Activated CD8-positive, alpha-beta memory T cell treated with anti-CD3 and anti-CD28 coated beads, Interleukin-2, amount 10 ng/mL, durations not matched to agents 7 days and 5 days (primary cell): ENCODE measurements around the gene KIN. TPM values are rescaled to one million over a fixed set of nuclear protein-coding genes. Genes with fewer than 3 reads are reported as not detected.

Experiments used
- ATAC-seq: fragments of 150-1000 bp; cut with Tn5 transposase; one replicate; pipeline ENCODE4 v1.10.0; 2021; ENCODE audit warnings: moderate library complexity
- CTCF ChIA-PET: fragments of 350-600 bp; sonication (Branson Sonifier 250); formaldehyde crosslinking; loops from one replicate; lab custom pipeline; 2021; ENCODE audit warnings: antibody characterized with exemption; lab: Charles Lee
- DNase-seq: peaks from one replicate; pipeline ENCODE4 v3.0.0-alpha.2; 2020
- H3K27ac Mint-ChIP-seq: one replicate; pipeline ENCODE4 v1.8.0; 2021; ENCODE audit warnings: mild to moderate bottlenecking, mixed read lengths
- H3K27me3 Mint-ChIP-seq: one replicate; pipeline ENCODE4 v1.8.0; 2021; ENCODE audit warnings: mixed read lengths
- H3K36me3 Mint-ChIP-seq: one replicate; pipeline ENCODE4 v1.8.0; 2021; ENCODE audit warnings: mild to moderate bottlenecking, mixed read lengths
- H3K4me1 Mint-ChIP-seq: one replicate; pipeline ENCODE4 v1.8.0; 2021; ENCODE audit warnings: mixed read lengths
- H3K4me3 Mint-ChIP-seq: one replicate; pipeline ENCODE4 v1.8.0; 2021; ENCODE audit warnings: mild to moderate bottlenecking, moderate library complexity, mixed read lengths
- H3K9me3 Mint-ChIP-seq: one replicate; pipeline ENCODE4 v1.8.0; 2022; ENCODE audit warnings: low read depth, mixed read lengths
- total RNA-seq, 2 experiments: library from RNA; stranded (reverse); gene quantifications; one replicate each; pipeline ENCODE4 v1.2.3, GENCODE V29; 2021

The KIN gene
- total RNA-seq, result 10 to 100 TPM; 12.9 to 15.0 TPM

DNA sequence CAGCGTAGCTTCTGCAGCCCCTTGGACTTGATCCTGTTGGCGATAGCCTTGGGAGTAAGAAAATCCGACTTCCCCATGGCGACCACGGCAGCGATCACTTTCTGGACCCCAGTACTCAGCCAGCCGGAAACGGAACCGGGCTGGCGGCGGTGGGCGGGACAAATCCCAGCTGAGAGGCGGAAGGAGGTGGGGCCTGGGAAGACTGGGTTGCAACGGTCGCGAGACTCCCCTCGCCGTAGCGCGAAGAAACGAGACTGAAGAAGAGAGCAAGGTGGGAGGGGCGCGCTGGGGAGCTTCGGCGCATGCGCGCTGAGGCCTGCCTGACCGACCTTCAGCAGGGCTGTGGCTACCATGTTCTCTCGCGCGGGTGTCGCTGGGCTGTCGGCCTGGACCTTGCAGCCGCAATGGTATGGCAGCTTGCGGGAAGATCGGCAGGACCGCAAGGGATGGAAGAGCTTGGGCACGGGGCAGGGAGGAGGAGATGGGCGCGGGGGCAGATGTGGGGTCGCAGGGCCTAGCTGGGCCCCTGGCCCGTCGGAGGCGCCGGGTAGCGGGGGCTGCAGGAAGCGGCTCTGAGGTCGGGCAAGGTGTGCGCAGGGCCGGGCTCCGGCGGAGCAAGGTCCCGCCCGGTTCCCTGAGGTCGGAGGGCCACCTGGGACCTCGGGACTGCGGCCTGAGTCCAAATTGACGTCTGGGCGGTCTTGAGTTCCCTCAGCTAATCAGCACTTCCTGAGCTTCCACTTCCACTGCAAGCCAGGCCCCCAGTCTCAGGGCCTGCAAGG lies at the start of gene KIN, which contains the start of gene ATP5F1C:
TSS of gene KIN (minus strand) at position 137 of the 782 bp plus-strand sequence. CDS start at position 77, 60 bp downstream.
TSS of gene ATP5F1C (plus strand) at position 321 of the 782 bp plus-strand sequence. CDS start at position 352, 31 bp downstream.
- no peak within 1 kb of the TSS for H3K4me3 Mint-ChIP-seq
- peak; percentile 94 for ATAC-seq

GRCh38 chr10:7836571-7836970 lies 48.8 kb upstream of the KIN start:
- Mint-ChIP-seq H3K4me3 (no peak overlapping the region), H3K9me3 (no peaks in the 10 kb centered on the region), H3K27ac (no peak overlapping the region), H3K27me3 (no peaks in the 10 kb centered on the region), H3K36me3 (peaks cover 32% of the 10 kb centered on the region), H3K4me1 (peaks cover 7% of the 10 kb centered on the region)
- CTCF ChIA-PET, result no interaction called here
- DNase-seq (no peak), ATAC-seq (no peak)

More for the DNA sequence above, at the start of gene KIN, which contains the start of gene ATP5F1C:
- no peaks in the 10 kb centered on the region for H3K27me3 Mint-ChIP-seq
- CTCF ChIA-PET, result interaction anchor here (1.0 to 1.9 kb wide), 5 partner anchors 10 to 263 kb away, joined by 3 to 26 read pairs (median 6); partner anchors contain the start of gene TAF3
- H3K4me1 Mint-ChIP-seq, result peaks cover 57% of the 10 kb centered on the region
- no peak within 1 kb of the TSS for H3K27ac Mint-ChIP-seq
- DNase-seq, result peak; percentile 99
- no peaks in the 10 kb centered on the region for H3K9me3 Mint-ChIP-seq
- peaks cover 28% of the 10 kb centered on the region for H3K36me3 Mint-ChIP-seq

- peaks cover 7% of the 10 kb centered on the region for H3K4me1 Mint-ChIP-seq
- CTCF ChIA-PET, result no interaction called here
- no peak overlapping the region for H3K4me3 Mint-ChIP-seq
- no peak for DNase-seq
- no peaks in the 10 kb centered on the region for H3K9me3 Mint-ChIP-seq
- H3K27ac Mint-ChIP-seq, result no peak overlapping the region
- H3K36me3 Mint-ChIP-seq, result peaks cover 29% of the 10 kb centered on the region
- no peak for ATAC-seq
- no peaks in the 10 kb centered on the region for H3K27me3 Mint-ChIP-seq
These were observed 46.5 kb upstream of the KIN start for GRCh38 chr10:7834262-7834661.

DNA sequence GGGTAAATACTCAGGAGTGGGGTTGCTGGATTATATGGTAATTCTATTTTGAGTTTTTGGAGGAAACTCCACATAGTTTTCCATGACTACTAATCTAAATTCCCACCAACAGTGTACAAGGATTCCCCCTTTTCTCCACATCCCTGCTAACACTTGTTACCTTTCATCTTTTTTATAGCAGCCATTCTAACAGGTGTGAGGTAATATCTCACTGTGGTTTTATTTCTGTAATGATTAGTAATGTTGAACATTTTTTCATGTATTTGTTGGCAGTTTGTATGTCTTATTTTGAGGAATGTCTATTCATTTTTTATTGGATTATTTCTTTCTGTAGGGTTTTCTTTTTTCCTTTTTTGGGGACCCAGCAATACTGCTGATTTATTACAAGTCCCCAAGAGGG lies 45.4 kb upstream of the KIN start:
- CTCF ChIA-PET, result interaction anchor here (1.0 kb wide), 1 partner anchor 8 kb away, joined by 3 read pairs; no protein-coding TSS in a partner anchor
- ATAC-seq, result no peak
- H3K36me3 Mint-ChIP-seq, result peaks cover 27% of the 10 kb centered on the region
- H3K4me1 Mint-ChIP-seq, result peaks cover 7% of the 10 kb centered on the region
- no peak for DNase-seq
- H3K9me3 Mint-ChIP-seq, result no peaks in the 10 kb centered on the region
- no peaks in the 10 kb centered on the region for H3K27me3 Mint-ChIP-seq
- H3K27ac Mint-ChIP-seq, result no peak overlapping the region
- no peak overlapping the region for H3K4me3 Mint-ChIP-seq

- no peak for ATAC-seq
- CTCF ChIA-PET, result interaction anchor here (1.0 kb wide), 1 partner anchor 9 kb away, joined by 3 read pairs; no protein-coding TSS in a partner anchor
- Mint-ChIP-seq H3K27ac (no peak overlapping the region), H3K27me3 (no peaks in the 10 kb centered on the region), H3K4me1 (peaks cover 7% of the 10 kb centered on the region), H3K4me3 (no peak overlapping the region), H3K9me3 (no peaks in the 10 kb centered on the region), H3K36me3 (peaks cover 27% of the 10 kb centered on the region)
- DNase-seq, result no peak
These were observed 44.3 kb upstream of the KIN start for GRCh38 chr10:7832060-7832459.

DNA sequence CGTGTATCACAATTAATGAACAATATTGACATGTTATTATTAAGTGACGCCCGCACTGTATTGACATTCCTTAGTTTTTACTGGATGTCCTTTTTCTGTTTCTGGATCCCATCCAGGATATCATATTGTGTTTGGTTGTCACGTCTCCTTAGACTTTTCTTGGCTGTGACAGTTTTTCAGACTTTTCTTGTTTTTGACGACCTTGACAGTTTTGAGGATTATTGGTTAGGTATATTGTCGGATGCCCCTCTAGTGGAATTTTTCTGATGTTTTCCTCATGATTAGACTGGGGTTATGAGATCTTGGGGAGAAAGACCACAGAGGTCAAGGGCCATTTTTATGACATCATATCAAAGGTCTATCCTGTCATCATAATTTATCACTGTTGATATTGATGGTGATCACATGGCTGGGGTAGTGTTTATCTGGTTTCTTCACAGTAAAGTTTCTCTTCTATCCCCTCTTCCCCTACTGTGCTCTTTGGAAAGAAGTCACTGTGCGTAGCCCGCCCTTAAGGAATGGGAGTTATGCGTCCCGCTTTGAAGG lies 41.6 kb upstream of the KIN start:
- Mint-ChIP-seq H3K9me3 (no peaks in the 10 kb centered on the region), H3K4me3 (no peak overlapping the region), H3K27ac (no peak overlapping the region), H3K36me3 (peaks cover 24% of the 10 kb centered on the region), H3K4me1 (peaks cover 7% of the 10 kb centered on the region), H3K27me3 (no peaks in the 10 kb centered on the region)
- ATAC-seq (no peak), DNase-seq (no peak)
- CTCF ChIA-PET, result no interaction called here

DNA sequence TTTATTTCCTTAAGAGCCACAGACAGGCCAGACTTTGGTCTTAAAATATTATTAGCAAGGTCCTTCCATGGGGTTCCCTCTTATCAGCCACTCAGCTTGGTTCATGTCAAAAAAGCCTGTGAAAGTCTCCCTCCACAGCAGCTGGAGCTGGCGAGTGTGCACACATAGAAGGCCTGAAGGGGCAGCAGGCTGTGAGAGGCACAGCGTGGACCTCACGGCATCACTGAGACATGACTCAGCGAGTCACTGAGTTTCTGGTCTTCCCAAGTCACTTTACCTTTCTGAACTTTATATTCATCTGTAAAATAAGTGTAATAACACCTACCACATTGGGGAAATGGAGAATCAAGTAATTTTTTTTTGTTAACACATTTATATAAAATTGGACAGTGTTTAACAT lies 39.2 kb upstream of the KIN start:
- DNase-seq, result no peak
- Mint-ChIP-seq H3K27ac (no peak overlapping the region), H3K9me3 (no peaks in the 10 kb centered on the region), H3K27me3 (no peaks in the 10 kb centered on the region), H3K36me3 (peaks cover 25% of the 10 kb centered on the region), H3K4me1 (peaks cover 1% of the 10 kb centered on the region), H3K4me3 (no peak overlapping the region)
- CTCF ChIA-PET, result no interaction called here
- ATAC-seq, result no peak

DNA sequence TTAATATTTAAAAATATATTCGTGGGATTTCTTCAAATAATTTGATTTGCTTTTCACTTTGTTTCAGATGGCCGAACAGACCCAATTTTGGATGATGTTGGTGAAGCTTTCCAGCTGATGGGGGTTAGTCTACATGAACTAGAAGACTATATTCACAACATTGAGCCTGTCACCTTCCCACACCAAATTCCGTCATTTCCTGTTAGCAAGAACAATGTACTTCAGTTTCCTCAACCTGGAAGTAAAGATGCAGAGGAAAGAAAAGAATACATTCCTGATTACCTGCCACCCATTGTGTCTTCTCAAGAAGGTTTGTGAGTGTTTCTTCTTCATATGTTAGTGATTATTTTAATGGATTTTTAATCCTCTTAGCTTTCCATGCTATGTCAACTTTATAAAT lies 36.5 kb upstream of the KIN start:
- peaks cover 21% of the 10 kb centered on the region for H3K36me3 Mint-ChIP-seq
- ATAC-seq, result no peak
- DNase-seq, result no peak
- no peaks in the 10 kb centered on the region for H3K9me3 Mint-ChIP-seq
- H3K4me3 Mint-ChIP-seq, result no peak overlapping the region
- H3K4me1 Mint-ChIP-seq, result peaks cover 21% of the 10 kb centered on the region
- CTCF ChIA-PET, result no interaction called here
- H3K27me3 Mint-ChIP-seq, result no peaks in the 10 kb centered on the region
- H3K27ac Mint-ChIP-seq, result no peak overlapping the region

- ATAC-seq, result peak; percentile 26
- Mint-ChIP-seq H3K27ac (peak overlapping the region; percentile 89), H3K27me3 (no peaks in the 10 kb centered on the region), H3K4me3 (peak overlapping the region; percentile 99), H3K36me3 (peaks cover 5% of the 10 kb centered on the region), H3K9me3 (no peaks in the 10 kb centered on the region), H3K4me1 (peaks cover 35% of the 10 kb centered on the region)
- CTCF ChIA-PET, result interaction anchor here (1.2 to 3.9 kb wide), 6 partner anchors 31 to 294 kb away, joined by 3 to 26 read pairs (median 6); partner anchors contain the start of genes ATP5F1C and KIN
- peak; percentile 64 for DNase-seq
These were observed 31.3 kb upstream of the KIN start for GRCh38 chr10:7819121-7819460.

DNA sequence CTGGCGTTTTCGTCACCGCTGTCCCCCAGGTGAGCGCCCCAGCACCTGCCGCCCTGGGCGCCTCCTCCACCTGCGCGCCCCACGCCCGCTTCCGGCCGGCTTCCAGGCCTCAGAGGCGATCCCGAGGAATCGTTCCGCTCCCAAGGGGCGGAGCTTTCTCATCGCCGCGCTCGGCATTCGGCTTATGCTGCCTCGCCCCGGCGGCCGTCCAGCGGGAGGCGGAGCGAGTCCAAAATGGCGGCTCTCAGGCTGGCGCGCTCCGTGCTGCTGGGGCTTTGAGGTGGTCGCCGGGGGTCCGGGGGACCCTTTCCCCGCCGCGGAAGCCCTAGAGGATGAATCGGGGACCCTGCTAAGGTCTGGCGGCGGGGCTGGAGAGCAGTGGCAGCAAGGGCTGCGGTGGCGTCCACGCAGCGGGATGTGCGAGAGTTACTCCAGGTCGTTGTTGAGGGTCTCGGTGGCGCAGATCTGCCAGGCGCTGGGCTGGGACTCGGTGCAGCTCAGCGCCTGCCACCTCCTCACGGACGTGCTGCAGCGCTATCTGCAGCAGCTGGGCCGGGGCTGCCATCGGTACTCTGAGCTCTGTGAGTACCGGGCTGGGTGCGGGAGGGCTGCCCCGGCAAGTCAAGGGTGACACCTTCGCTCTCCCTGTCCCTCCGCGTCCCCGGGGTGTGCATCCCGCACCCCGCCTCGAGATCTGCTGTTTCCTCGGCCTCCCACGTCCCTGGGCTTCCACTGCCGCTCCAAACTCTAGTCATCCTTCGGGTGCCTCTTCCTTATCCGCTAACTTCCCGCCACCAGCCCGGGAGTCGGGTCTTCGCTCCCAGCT lies 30.7 kb upstream of the KIN start, which contains the start of gene TAF3:
TSS of gene TAF3 (plus strand) at position 211 of the 826 bp plus-strand sequence. CDS start at position 416, 205 bp downstream.
- CTCF ChIA-PET, result interaction anchor here (0.7 to 3.9 kb wide), 9 partner anchors 9 to 293 kb away, joined by 3 to 26 read pairs (median 6); partner anchors contain the start of genes ATP5F1C and KIN
- H3K27ac Mint-ChIP-seq, result peak within 1 kb of the TSS; percentile 89
- H3K9me3 Mint-ChIP-seq, result no peaks in the 10 kb centered on the region
- H3K4me3 Mint-ChIP-seq, result peak within 1 kb of the TSS; percentile 99
- H3K36me3 Mint-ChIP-seq, result peaks cover 3% of the 10 kb centered on the region
- peak; percentile 95 for DNase-seq
- no peaks in the 10 kb centered on the region for H3K27me3 Mint-ChIP-seq
- peak; percentile 88 for ATAC-seq
- H3K4me1 Mint-ChIP-seq, result peaks cover 35% of the 10 kb centered on the region

- CTCF ChIA-PET, result interaction anchor here (0.7 to 3.9 kb wide), 8 partner anchors 9 to 293 kb away, joined by 3 to 26 read pairs (median 6); partner anchors contain the start of genes ATP5F1C and KIN
- Mint-ChIP-seq H3K27ac (peak overlapping the region; percentile 89), H3K9me3 (no peaks in the 10 kb centered on the region), H3K4me3 (peak overlapping the region; percentile 99), H3K4me1 (peaks cover 35% of the 10 kb centered on the region), H3K27me3 (no peaks in the 10 kb centered on the region), H3K36me3 (peaks cover 3% of the 10 kb centered on the region)
- DNase-seq (no peak), ATAC-seq (no peak)
These were observed 30.1 kb upstream of the KIN start for GRCh38 chr10:7817984-7818294.

- Mint-ChIP-seq H3K27ac (no peak overlapping the region), H3K27me3 (no peaks in the 10 kb centered on the region), H3K36me3 (peaks cover 3% of the 10 kb centered on the region), H3K4me3 (peak overlapping the region; percentile 99), H3K9me3 (no peaks in the 10 kb centered on the region), H3K4me1 (peaks cover 35% of the 10 kb centered on the region)
- no peak for ATAC-seq
- CTCF ChIA-PET, result interaction anchor here (0.7 to 3.2 kb wide), 7 partner anchors 9 to 130 kb away, joined by 3 to 26 read pairs (median 6); partner anchors contain the start of genes ATP5F1C and KIN
- DNase-seq, result no peak
These were observed 29.8 kb upstream of the KIN start for GRCh38 chr10:7817576-7817975.

DNA sequence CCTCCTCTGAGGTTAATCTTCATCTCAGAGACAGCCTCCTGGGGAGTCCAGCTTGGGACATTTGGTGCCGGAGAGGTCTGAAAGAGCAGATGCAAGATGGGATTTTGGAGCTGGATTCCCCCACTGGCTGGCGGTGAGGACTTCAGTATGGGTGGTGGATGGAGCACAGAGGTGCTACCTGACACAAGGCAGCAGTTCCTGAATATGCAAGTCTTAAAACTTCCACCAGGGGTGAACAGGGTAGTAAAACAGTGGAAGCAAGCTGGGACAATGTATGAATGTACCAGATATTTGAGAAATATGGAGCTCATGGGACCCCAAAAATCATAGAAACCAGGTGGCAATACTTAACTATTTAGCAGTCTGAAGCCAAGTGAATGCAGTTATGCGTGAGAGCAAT lies 25.7 kb upstream of the KIN start:
- CTCF ChIA-PET, result interaction anchor here (1.6 kb wide), 1 partner anchor 288 kb away, joined by 5 read pairs; no protein-coding TSS in a partner anchor
- H3K9me3 Mint-ChIP-seq, result no peaks in the 10 kb centered on the region
- H3K4me3 Mint-ChIP-seq, result no peak overlapping the region
- no peaks in the 10 kb centered on the region for H3K27me3 Mint-ChIP-seq
- no peak for ATAC-seq
- DNase-seq, result no peak
- H3K36me3 Mint-ChIP-seq, result peaks cover 1% of the 10 kb centered on the region
- H3K4me1 Mint-ChIP-seq, result peaks cover 12% of the 10 kb centered on the region
- no peak overlapping the region for H3K27ac Mint-ChIP-seq
